ENCODE data around the gene MOK.

The MOK gene

DNA sequence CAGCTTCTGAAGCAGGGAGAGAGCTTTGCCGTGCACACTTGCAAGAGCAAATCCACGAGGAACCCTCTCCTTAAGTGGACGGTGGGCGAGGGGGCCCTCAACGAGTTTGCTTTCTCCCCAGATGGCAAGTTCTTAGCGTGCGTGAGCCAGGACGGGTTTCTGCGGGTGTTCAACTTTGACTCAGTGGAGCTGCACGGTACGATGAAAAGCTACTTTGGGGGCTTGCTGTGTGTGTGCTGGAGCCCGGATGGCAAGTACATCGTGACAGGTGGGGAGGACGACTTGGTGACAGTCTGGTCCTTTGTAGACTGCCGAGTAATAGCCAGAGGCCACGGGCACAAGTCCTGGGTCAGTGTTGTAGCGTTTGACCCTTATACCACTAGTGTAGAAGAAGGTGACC is 96.2 kb downstream of the MOK start:
- ChIA-PET CTCF (interaction anchor here (0.7 to 1.2 kb wide), 2 partner anchors 12 to 29 kb away, joined by 3 to 5 read pairs; no protein-coding TSS in a partner anchor), POLR2A (no interaction called here)
- H3K4me3 ChIP-seq (ENCODE audit: low read depth, low read length) = no peak overlapping the region
- TF ChIP-seq, protein P1, sequence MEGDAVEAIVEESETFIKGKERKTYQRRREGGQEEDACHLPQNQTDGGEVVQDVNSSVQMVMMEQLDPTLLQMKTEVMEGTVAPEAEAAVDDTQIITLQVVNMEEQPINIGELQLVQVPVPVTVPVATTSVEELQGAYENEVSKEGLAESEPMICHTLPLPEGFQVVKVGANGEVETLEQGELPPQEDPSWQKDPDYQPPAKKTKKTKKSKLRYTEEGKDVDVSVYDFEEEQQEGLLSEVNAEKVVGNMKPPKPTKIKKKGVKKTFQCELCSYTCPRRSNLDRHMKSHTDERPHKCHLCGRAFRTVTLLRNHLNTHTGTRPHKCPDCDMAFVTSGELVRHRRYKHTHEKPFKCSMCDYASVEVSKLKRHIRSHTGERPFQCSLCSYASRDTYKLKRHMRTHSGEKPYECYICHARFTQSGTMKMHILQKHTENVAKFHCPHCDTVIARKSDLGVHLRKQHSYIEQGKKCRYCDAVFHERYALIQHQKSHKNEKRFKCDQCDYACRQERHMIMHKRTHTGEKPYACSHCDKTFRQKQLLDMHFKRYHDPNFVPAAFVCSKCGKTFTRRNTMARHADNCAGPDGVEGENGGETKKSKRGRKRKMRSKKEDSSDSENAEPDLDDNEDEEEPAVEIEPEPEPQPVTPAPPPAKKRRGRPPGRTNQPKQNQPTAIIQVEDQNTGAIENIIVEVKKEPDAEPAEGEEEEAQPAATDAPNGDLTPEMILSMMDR (IDR thresholded peaks at IDR 0.05; ENCODE audit: insufficient read depth, low read length, missing control alignments) = no peak
- DNase-seq (ENCODE audit: low read depth, low spot score) = no peak

DNA sequence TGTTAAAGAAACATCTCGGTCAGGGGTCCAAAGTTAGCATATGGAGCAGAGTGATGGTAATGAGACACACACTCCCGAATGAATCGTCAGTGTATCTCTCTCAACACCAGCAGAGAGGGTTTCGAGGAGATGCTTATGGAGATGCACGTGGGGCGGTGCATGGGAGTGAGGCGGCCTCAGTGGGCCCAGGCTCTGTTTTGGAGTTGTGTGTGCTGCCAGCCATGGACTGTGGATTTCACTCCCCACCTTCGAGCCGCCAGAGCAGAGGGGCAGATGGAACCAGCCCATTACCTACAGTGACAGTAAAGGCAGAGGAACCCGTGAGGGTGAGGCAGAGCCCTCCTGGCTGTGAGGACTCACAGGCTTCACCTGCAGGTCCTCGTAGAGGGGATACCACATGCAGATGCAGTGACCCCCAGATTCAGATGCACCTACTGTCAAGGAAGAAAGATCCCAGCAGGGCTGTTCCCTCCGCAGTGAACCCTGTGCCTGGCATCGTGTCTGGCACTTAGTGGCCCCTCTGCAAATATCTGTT is 97.1 kb downstream of the MOK start:
- CTCF ChIA-PET = interaction anchor here (1.2 to 1.5 kb wide), 2 partner anchors 11 to 29 kb away, joined by 4 to 5 read pairs; no protein-coding TSS in a partner anchor
- no peak for DNase-seq (ENCODE audit: low read depth, low spot score)
- TF ChIP-seq, protein P1 (IDR thresholded peaks at IDR 0.05; ENCODE audit: insufficient read depth, low read length, missing control alignments) = no peak
- no peak overlapping the region for H3K4me3 ChIP-seq (ENCODE audit: low read depth, low read length)
- POLR2A ChIA-PET = no interaction called here

DNA sequence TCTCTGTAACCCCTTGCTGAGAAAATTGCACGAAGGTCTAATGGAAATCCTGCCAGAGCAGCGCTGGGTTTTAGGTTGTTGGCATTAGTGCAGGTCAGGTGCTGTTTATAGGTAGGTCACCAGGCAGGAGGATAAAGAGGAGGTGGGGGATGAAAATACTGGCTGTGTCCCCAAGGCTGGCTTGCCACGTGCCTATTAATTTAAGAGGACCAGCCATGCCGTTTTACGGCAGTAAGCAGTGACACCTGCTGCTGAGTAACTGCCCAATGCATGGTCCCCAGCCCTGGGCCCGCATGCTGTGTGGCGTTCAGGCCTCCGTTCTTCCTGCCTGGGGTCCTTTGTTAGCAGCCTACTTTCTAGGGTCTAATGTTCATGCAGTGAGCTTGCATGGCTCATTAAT is 98.0 kb downstream of the MOK start:
- no peak for DNase-seq (ENCODE audit: low read depth, low spot score)
- CTCF ChIA-PET = interaction anchor here (1.5 kb wide), 1 partner anchor 30 kb away, joined by 4 read pairs; no protein-coding TSS in a partner anchor
- TF ChIP-seq, protein P1 (IDR thresholded peaks at IDR 0.05; ENCODE audit: insufficient read depth, low read length, missing control alignments) = no peak
- POLR2A ChIA-PET = interaction anchor here (0.6 kb wide), 1 partner anchor 417 kb away, joined by 3 read pairs; no protein-coding TSS in a partner anchor
- no peak overlapping the region for H3K4me3 ChIP-seq (ENCODE audit: low read depth, low read length)

DNA sequence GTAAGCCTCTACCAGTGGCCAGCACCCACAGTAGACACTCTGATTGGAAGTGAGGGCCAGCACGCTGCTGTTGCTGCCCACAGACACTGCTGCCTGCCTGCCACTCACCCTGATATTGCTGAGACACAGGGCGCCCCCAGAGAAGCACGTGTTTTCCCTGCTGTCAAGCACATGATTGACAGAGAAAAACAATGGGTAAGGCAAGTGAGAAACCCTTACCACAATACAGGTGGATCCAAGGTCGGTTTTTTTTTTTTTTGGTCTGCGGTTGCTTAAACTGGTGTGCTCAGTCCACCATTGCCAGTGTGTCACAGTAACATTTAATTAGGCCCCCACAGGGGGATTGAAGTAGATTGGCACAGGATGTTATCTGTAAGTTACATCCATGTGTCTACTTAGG is 99.4 kb downstream of the MOK start:
- H3K4me3 ChIP-seq (ENCODE audit: low read depth, low read length) = no peak overlapping the region
- CTCF ChIA-PET = no interaction called here
- TF ChIP-seq, protein P1 (IDR thresholded peaks at IDR 0.05; ENCODE audit: insufficient read depth, low read length, missing control alignments) = no peak
- DNase-seq (ENCODE audit: low read depth, low spot score) = no peak
- POLR2A ChIA-PET = no interaction called here

DNA sequence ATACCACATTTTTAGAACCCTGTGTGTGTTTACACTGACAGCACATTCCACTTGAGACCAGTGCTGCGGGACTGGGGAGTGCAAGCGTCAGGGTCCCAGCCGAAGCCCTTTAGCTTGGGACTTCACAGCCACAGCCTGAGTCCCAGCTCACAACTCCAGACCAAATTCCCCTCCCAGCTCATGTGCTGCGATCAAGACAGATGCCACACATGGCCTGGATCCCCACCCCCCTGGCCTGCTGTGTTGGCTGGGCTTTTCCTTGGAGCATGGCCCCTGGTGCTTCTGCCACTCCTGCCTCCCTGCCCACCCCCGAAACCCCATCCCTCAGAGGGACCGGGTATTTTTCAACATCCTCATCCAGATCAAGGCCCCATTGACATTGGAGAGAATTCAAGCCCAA is 101.6 kb downstream of the MOK start:
- ChIA-PET POLR2A (no interaction called here), CTCF (interaction anchor here (1.6 kb wide), 1 partner anchor 10 kb away, joined by 3 read pairs; no protein-coding TSS in a partner anchor)
- TF ChIP-seq, protein P1 (IDR thresholded peaks at IDR 0.05; ENCODE audit: insufficient read depth, low read length, missing control alignments) = no peak
- no peak for DNase-seq (ENCODE audit: low read depth, low spot score)
- H3K4me3 ChIP-seq (ENCODE audit: low read depth, low read length) = no peak overlapping the region

DNA sequence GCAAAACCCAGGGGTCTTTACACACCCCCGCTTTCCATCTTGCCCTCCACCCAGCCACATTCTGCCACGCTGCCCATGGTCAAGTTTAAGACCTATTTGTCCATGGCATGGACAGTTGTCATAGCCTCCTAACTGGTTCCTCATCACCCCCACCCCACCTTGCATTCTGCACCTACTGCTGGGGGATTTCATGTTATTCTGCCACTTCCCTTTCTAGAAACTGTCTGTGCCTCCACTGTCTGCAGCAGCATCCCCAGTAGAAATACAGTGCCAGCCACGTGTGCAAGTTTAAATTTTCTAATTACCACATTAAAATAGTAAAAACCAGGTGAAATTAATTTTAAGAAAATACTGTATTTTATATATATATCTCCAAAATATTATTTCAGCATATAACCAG is 102.0 kb downstream of the MOK start:
- H3K4me3 ChIP-seq (ENCODE audit: low read depth, low read length) = no peak overlapping the region
- no peak for DNase-seq (ENCODE audit: low read depth, low spot score)
- POLR2A ChIA-PET = no interaction called here
- TF ChIP-seq, protein P1 (IDR thresholded peaks at IDR 0.05; ENCODE audit: insufficient read depth, low read length, missing control alignments) = no peak
- CTCF ChIA-PET = interaction anchor here (1.6 kb wide), 1 partner anchor 11 kb away, joined by 3 read pairs; no protein-coding TSS in a partner anchor

Data from AG04449 (cell line).